PFSK-1 (cell line): ENCODE results near the gene C11orf98.

Source experiments
- FOXP2 ChIP-seq: optimal IDR thresholded peaks from 2 replicates; pipeline ENCODE3; 2011; ENCODE audit warnings: borderline replicate concordance, control low read depth, inconsistent platforms; ENCODE audit not compliant: insufficient read depth; ENCODE audit errors: extremely low read length, extremely low read depth
- POLR2AphosphoS5 ChIP-seq: IDR thresholded peaks from 2 replicates; pipeline ENCODE4 v1.6.1; 2012; ENCODE audit warnings: low read depth, mild to moderate bottlenecking, control low read depth, low read length, moderate library complexity
- REST ChIP-seq, 2 experiments: IDR thresholded peaks; 2 replicates each; pipeline versions ENCODE4 v1.6.1 to v1.8.0; 2011 to 2012; ENCODE audit warnings: low read depth in 2 of 2, low read length in 2 of 2, control low read depth in 1 of 2, inconsistent platforms in 1 of 2, mild to moderate bottlenecking in 1 of 2, moderate library complexity in 1 of 2; ENCODE audit not compliant: insufficient read depth in 1 of 2
- SIN3A ChIP-seq: IDR thresholded peaks from 2 replicates; pipeline ENCODE4 v1.6.1; 2012; ENCODE audit warnings: mild to moderate bottlenecking, low read length, moderate library complexity, borderline replicate concordance; ENCODE audit not compliant: insufficient read depth
- TAF1 ChIP-seq: IDR thresholded peaks from 2 replicates; pipeline ENCODE4 v1.6.1; 2012; ENCODE audit warnings: low read length, control low read depth, borderline replicate concordance; ENCODE audit not compliant: insufficient read depth

Gene C11orf98

GRCh38 chr11:62645671-62645945, 19.4 kb downstream of the C11orf98 start:
- TF ChIP-seq REST (IDR thresholded peaks at IDR 0.05; ENCODE audit: insufficient read depth in 1 of 2, low read depth in 2 of 2, low read length in 2 of 2) (no peak), SIN3A (no peak; the same call in 1 of the 2 replicates), POLR2AphosphoS5 (no peak), TAF1 (no peak), FOXP2 (no peak)

- TF ChIP-seq TAF1 (no peak), FOXP2 (no peak), REST (IDR thresholded peaks at IDR 0.05; ENCODE audit: insufficient read depth in 1 of 2, low read depth in 2 of 2, low read length in 2 of 2) (no peak)
Measured at GRCh38 chr11:62644220-62644619, 20.8 kb downstream of the C11orf98 start.

GRCh38 chr11:62632492-62632891, 32.5 kb downstream of the C11orf98 start:
- TF ChIP-seq FOXP2 (no peak), SIN3A (no peak), POLR2AphosphoS5 (no peak), REST (IDR thresholded peaks at IDR 0.05; ENCODE audit: insufficient read depth in 1 of 2, low read depth in 2 of 2, low read length in 2 of 2) (no peak), TAF1 (no peak)

GRCh38 chr11:62627713-62628112, 37.3 kb downstream of the C11orf98 start:
- TF ChIP-seq POLR2AphosphoS5, result no peak
- no peak for TF ChIP-seq REST (IDR thresholded peaks at IDR 0.05; ENCODE audit: insufficient read depth in 1 of 2, low read depth in 2 of 2, low read length in 2 of 2)
- TF ChIP-seq TAF1, result no peak

- no peak for TF ChIP-seq REST (IDR thresholded peaks at IDR 0.05; ENCODE audit: insufficient read depth in 1 of 2, low read depth in 2 of 2, low read length in 2 of 2)
- no peak for TF ChIP-seq FOXP2
- TF ChIP-seq POLR2AphosphoS5, result no peak
- TF ChIP-seq SIN3A, result no peak
- TF ChIP-seq TAF1, result no peak
Measured at GRCh38 chr11:62622476-62623089, 42.4 kb downstream of the C11orf98 start.
